HT-29 (cell line): ENCODE measurements around the gene JAZF1. TPM values are rescaled to one million over a fixed set of nuclear protein-coding genes. Genes with fewer than 3 reads are reported as not detected.

Source experiments
- small RNA-seq: library from RNA; depleted of rRNA; stranded (forward); fragments of <200 nt; gene quantifications from one replicate; pipeline ENCODE3, GENCODE V24; 2014
- total RNA-seq: library from RNA; depleted of rRNA; stranded (reverse); fragments of >200 nt; shearing (Covaris generic); gene quantifications from 2 replicates; pipeline ENCODE4 v1.2.3, GENCODE V29; 2014; rRNA removed

Gene JAZF1
- total RNA-seq, 1 experiment from 2014 or later, result not detected

Small RNA genes lying within 50 kb of the gene (small RNA-seq; reads per million reads assigned to genes)
- not detected for gene RNU6-979P

Other genes starting within 250 kb of the JAZF1 start
- 0.28 and 1.3 TPM in 2 replicates for gene CREB5, start 231.7 kb upstream of the JAZF1 start, total RNA-seq